GM12878 (cell line): ENCODE data around the gene TMEM229B. TPM values are rescaled to one million over a fixed set of nuclear protein-coding genes. Genes with fewer than 3 reads are reported as not detected.

Experiments used
- ATAC-seq: fragments of 200-7000 bp; cut with Tn5 transposase; 3 replicates; pipeline ENCODE4 v1.9.1; 2020; ENCODE audit warnings: mild to moderate bottlenecking, moderate library complexity
- BruUV-seq: library from RNA; stranded (reverse); fragments of 400-500 nt; replicated peaks from 2 replicates; lab custom pipeline; 2021; lab: Mats Ljungman, UMichigan
- CTCF ChIA-PET: fragments of 300-600 bp; sonication (Branson Sonifier 250); formaldehyde crosslinking; extraction: SDS; loops from one replicate; lab custom pipeline; 2021; ENCODE audit warnings: inconsistent platforms; lab: Yijun Ruan, JAX
- POLR2A ChIA-PET: fragments of 350-600 bp; formaldehyde crosslinking; extraction: SDS; loops from one replicate; lab custom pipeline; 2021; ENCODE audit warnings: inconsistent platforms; lab: Charles Lee
- RAD21 ChIA-PET: fragments of 300-600 bp; sonication (Branson Sonifier 250); formaldehyde crosslinking; loops from one replicate; lab custom pipeline; 2023; ENCODE audit warnings: antibody characterized with exemption; ENCODE audit not compliant: unreplicated experiment; lab: Charles Lee
- SMC1A ChIA-PET: fragments of 300-600 bp; sonication (Branson Sonifier 250); formaldehyde crosslinking; loops from one replicate; lab custom pipeline; 2023; ENCODE audit not compliant: unreplicated experiment, uncharacterized antibody; lab: Charles Lee
- DNase-seq: peaks from one replicate; pipeline ENCODE4 v3.0.0-alpha.2; 2011; ENCODE audit warnings: low read depth, low spot score
- FAIRE-seq: peaks from 3 replicates; lab custom pipeline; 2011; peaks lifted over from hg19 to GRCh38; lab: Jason Lieb, UNC
- H2AFZ ChIP-seq: 2 replicates; pipeline ENCODE4 v1.6.0; 2011; ENCODE audit warnings: low read depth, low read length, control low read depth; ENCODE audit not compliant: control insufficient read depth
- H3K27ac ChIP-seq: 2 replicates; pipeline ENCODE4 v1.5.1; 2011; ENCODE audit warnings: control low read depth; ENCODE audit not compliant: control insufficient read depth, insufficient read depth
- H3K27me3 ChIP-seq, 2 experiments: replicated peaks in 1 of 2; 2 replicates each; pipeline versions ENCODE4 v1.6.0 to v1.6.1; 2011; ENCODE audit warnings: low read length in 1 of 2; ENCODE audit not compliant: control insufficient read depth in 2 of 2, insufficient read depth in 2 of 2
- H3K36me3 ChIP-seq, 2 experiments: 2 replicates each; pipeline ENCODE4 v1.5.1; 2011; ENCODE audit warnings: low read length in 1 of 2; ENCODE audit not compliant: control insufficient read depth in 2 of 2, insufficient read depth in 2 of 2
- H3K4me1 ChIP-seq: 2 replicates; pipeline ENCODE4 v1.6.1; 2011; ENCODE audit warnings: mild to moderate bottlenecking, low read length, moderate library complexity, mixed read lengths; ENCODE audit not compliant: control insufficient read depth, insufficient read depth
- H3K4me2 ChIP-seq: 2 replicates; pipeline ENCODE4 v1.6.0; 2011; ENCODE audit warnings: control low read depth; ENCODE audit not compliant: control insufficient read depth, insufficient read depth
- H3K4me3 ChIP-seq: fragments of 200-600 bp; sonication (generic); 2 replicates; pipeline ENCODE4 v1.5.1; 2016
- H3K79me2 ChIP-seq: 2 replicates; pipeline ENCODE4 v1.6.0; 2011; ENCODE audit warnings: low read length; ENCODE audit not compliant: control insufficient read depth, insufficient read depth
- H3K9ac ChIP-seq: 2 replicates; pipeline ENCODE4 v1.8.0; 2011; ENCODE audit warnings: low read length, control low read depth, mixed read lengths; ENCODE audit not compliant: control insufficient read depth, insufficient read depth
- H3K9me3 ChIP-seq: replicated peaks from 3 replicates; pipeline ENCODE4 v1.5.1; 2011; ENCODE audit warnings: mild to moderate bottlenecking, low read length; ENCODE audit not compliant: control insufficient read depth, insufficient read depth
- H4K20me1 ChIP-seq: 2 replicates; pipeline ENCODE4 v1.6.0; 2011; ENCODE audit not compliant: control insufficient read depth, insufficient read depth
- CBX3 ChIP-seq: fragments of 200-600 bp; sonication (generic); IDR thresholded peaks from 2 replicates; pipeline ENCODE4 v1.6.1; 2016; ENCODE audit warnings: low read depth, borderline replicate concordance
- IKZF2 ChIP-seq, 2 experiments: fragments of 450-650 bp; IDR thresholded peaks; 2 replicates each; pipeline ENCODE4 v1.6.1; 2017; ENCODE audit warnings: mild to moderate bottlenecking in 2 of 2, moderate library complexity in 2 of 2
- SUZ12 ChIP-seq: fragments of 200-600 bp; sonication (generic); IDR thresholded peaks from one replicate; pipeline ENCODE4 v1.6.1; 2018; ENCODE audit warnings: antibody characterized with exemption, mild to moderate bottlenecking; ENCODE audit not compliant: unreplicated experiment
- WGBS: methylation state at CpG from one replicate; pipeline ENCODE4 v1.1.6; 2016; ENCODE audit warnings: low lambda C conversion rate; ENCODE audit not compliant: insufficient replicate concordance, insufficient coverage; ENCODE audit errors: missing lambda C conversion rate; 5-methylcytosine and 5-hydroxymethylcytosine counted together
- in situ Hi-C: fragments of 300-500 bp; cut with MboI; formaldehyde crosslinking; loops from 9 replicates; pipeline ENCODE4 v1.14.3; 2018; ENCODE audit warnings: mixed read lengths
- intact Hi-C: fragments of 100-400 bp; cut with micrococcal nuclease; formaldehyde crosslinking; loops from one replicate; pipeline ENCODE4 v1.14.2; 2022; ENCODE audit not compliant: unreplicated experiment
- polyA plus RNA-seq, 11 experiments: library from polyadenylated mRNA; depleted of rRNA in 4 of 11; unstranded in 6 of 11; stranded (reverse) in 5 of 11; fragments of >200 nt; fragmentation: Nextera tagmentation in 4 of 11; fragmentation: Illumina TruSeq in 1 of 11; extraction: Ambion mirVana in 4 of 11; extraction: Trizol in 1 of 11; gene quantifications; 1 replicate in 1 of 11; 2 replicates in 10 of 11; pipeline versions ENCODE4 v1.2.1 to v1.2.3, GENCODE V29; 2011 to 2016; ENCODE audit warnings: inconsistent platforms in 2 of 11, missing spikeins in 2 of 11, low read depth in 1 of 11
- total RNA-seq, 4 experiments: library from RNA; depleted of rRNA in 3 of 4; stranded (reverse); fragments of >200 nt in 3 of 4; fragmentation: Illumina TruSeq in 1 of 4; extraction: Trizol in 1 of 4; gene quantifications; 2 replicates each; pipeline versions ENCODE4 v1.2.1 to v1.2.3, GENCODE V29; 2013 to 2021
- TF ChIP-seq, protein P1 (sequence below): fragments of 450-650 bp; formaldehyde crosslinking; IDR thresholded peaks from 2 replicates; pipeline ENCODE4 v1.4.0; 2022; ENCODE audit warnings: mild to moderate bottlenecking, moderate library complexity
- TF ChIP-seq, protein P2 (sequence below): fragments of 450-650 bp; IDR thresholded peaks from 2 replicates; pipeline ENCODE4 v1.6.1; 2017; ENCODE audit warnings: low read depth, mild to moderate bottlenecking, moderate library complexity

TMEM229B gene
- total and polyA plus RNA-seq, 10 of the 15 experiments (the other 5 are each of a cell fraction or from before 2014, with no cell fraction given): 0.24 to 5.3 (median 1.7) TPM

- TF ChIP-seq, protein P1, sequence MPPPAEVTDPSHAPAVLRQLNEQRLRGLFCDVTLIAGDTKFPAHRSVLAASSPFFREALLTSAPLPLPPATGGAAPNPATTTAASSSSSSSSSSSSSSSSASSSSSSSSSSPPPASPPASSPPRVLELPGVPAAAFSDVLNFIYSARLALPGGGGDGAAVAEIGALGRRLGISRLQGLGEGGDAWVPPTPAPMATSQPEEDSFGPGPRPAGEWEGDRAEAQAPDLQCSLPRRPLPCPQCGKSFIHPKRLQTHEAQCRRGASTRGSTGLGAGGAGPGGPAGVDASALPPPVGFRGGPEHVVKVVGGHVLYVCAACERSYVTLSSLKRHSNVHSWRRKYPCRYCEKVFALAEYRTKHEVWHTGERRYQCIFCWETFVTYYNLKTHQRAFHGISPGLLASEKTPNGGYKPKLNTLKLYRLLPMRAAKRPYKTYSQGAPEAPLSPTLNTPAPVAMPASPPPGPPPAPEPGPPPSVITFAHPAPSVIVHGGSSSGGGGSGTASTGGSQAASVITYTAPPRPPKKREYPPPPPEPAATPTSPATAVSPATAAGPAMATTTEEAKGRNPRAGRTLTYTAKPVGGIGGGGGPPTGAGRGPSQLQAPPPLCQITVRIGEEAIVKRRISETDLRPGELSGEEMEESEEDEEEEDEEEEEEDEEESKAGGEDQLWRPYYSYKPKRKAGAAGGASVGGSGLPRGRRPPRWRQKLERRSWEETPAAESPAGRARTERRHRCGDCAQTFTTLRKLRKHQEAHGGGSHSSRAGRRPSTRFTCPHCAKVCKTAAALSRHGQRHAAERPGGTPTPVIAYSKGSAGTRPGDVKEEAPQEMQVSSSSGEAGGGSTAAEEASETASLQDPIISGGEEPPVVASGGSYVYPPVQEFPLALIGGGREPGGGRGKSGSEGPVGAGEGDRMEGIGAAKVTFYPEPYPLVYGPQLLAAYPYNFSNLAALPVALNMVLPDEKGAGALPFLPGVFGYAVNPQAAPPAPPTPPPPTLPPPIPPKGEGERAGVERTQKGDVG (CRISPR knock-in tag): no peak
- TF ChIP-seq IKZF2 (IDR thresholded peaks at IDR 0.05) (no peak), SUZ12 (no peak)
- TF ChIP-seq, protein P2, sequence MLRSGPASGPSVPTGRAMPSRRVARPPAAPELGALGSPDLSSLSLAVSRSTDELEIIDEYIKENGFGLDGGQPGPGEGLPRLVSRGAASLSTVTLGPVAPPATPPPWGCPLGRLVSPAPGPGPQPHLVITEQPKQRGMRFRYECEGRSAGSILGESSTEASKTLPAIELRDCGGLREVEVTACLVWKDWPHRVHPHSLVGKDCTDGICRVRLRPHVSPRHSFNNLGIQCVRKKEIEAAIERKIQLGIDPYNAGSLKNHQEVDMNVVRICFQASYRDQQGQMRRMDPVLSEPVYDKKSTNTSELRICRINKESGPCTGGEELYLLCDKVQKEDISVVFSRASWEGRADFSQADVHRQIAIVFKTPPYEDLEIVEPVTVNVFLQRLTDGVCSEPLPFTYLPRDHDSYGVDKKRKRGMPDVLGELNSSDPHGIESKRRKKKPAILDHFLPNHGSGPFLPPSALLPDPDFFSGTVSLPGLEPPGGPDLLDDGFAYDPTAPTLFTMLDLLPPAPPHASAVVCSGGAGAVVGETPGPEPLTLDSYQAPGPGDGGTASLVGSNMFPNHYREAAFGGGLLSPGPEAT: no peak
Measured at GRCh38 chr14:67491741-67492507, 3.4 kb upstream of the TMEM229B start (continued).

GRCh38 chr14:67491285-67491684 lies 2.8 kb upstream of the TMEM229B start:
- intact Hi-C loops: no loop called here
- DNase-seq (no peak), FAIRE-seq (no peak), ATAC-seq (no peak)
- CTCF ChIA-PET: interaction anchor here (1.3 kb wide), 1 partner anchor 21 kb away, joined by 3 read pairs; no protein-coding TSS in a partner anchor
- Histone ChIP-seq H3K4me1 (peaks cover 38% of the 10 kb centered on the region), H4K20me1 (no peaks in the 10 kb centered on the region), H3K4me3 (no peak overlapping the region), H2AFZ (no peak overlapping the region), H3K79me2 (no peaks in the 10 kb centered on the region), H3K9me3 (peaks cover 31% of the 10 kb centered on the region), H3K9ac (no peak overlapping the region), H3K27me3 (no peaks in the 10 kb centered on the region), H3K36me3 (no peaks in the 10 kb centered on the region; a peak in 1 of 4 replicates), H3K4me2 (no peak overlapping the region), H3K27ac (no peak overlapping the region)
- RAD21 ChIA-PET: no interaction called here
- POLR2A ChIA-PET: no interaction called here
- no peak for TF ChIP-seq CBX3
- SMC1A ChIA-PET: no interaction called here
- in situ Hi-C loops: no loop called here
- 85% methylated on average over 3 of the region's 3 CpGs for WGBS
- BruUV-seq: no TSS peak
